ENCODE data around the gene FDXR. TPM values are rescaled to one million over a fixed set of nuclear protein-coding genes. Genes with fewer than 3 reads are reported as not detected.

The FDXR gene
- total and polyA plus RNA-seq, 8 donors = 4.3 to 15.1 (median 11.9) TPM

GRCh38 chr17:74898376-74898946, 25.7 kb upstream of the FDXR start:
- WGBS, 2 donors = 75 to 83% methylated on average over 11 of the region's 11 CpGs
- Histone ChIP-seq H3K9me3 (no peaks in the 10 kb centered on the region), H3K4me3 (no peak overlapping the region), H3K36me3 (no peaks in the 10 kb centered on the region), H3K4me1 (peaks cover 0 to 1% (median 0%) of the 10 kb centered on the region in 3 donors), H3K27me3 (no peaks in the 10 kb centered on the region), H3K27ac (no peak overlapping the region)
- FAIRE-seq (no peak), DNase-seq (no peak), ATAC-seq (no peak)
- no peak for TF ChIP-seq CTCF (IDR thresholded peaks at IDR 0.05)
- intact Hi-C loops (cut with DNase I) = no loop called here

DNA sequence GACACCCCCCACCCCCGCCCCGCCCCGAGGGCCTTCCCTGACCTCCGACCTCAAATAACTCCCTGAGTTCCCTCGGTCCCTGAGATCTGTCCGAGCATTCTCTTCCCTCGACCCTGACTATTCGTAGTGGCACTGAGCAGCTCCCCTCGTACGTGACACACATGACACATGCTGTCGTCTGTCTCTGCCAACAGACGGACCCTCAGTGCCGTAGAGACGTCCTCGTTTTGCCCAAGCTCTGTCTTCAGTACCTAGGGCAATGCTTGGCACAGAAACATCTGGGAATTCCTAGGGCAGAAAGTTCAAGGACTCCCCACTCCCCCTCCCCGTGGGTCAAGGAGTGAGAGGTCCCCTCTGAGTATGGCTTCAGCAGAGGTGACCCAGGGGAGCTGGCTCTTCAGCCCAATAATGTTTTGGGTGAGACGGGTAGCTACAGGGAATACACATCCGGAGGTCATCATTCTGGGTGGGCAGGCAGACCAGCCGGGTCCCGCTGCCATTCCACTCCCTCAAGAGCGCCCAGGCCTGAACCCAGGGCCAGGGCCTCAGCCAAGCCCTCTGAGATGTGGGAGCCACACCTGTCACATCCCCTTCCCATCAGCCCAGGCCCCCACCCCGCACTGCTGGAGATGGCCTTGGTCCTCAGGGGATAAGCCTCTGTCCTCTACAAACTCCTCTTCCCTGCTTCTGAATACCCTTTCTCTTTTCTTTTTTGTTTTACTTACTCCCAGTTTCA, 21.3 kb upstream of the FDXR start:
- no peak for DNase-seq
- H3K27me3 ChIP-seq = no peaks in the 10 kb centered on the region
- 33 to 36% methylated on average over 22 of the region's 22 CpGs for WGBS, 2 donors

DNA sequence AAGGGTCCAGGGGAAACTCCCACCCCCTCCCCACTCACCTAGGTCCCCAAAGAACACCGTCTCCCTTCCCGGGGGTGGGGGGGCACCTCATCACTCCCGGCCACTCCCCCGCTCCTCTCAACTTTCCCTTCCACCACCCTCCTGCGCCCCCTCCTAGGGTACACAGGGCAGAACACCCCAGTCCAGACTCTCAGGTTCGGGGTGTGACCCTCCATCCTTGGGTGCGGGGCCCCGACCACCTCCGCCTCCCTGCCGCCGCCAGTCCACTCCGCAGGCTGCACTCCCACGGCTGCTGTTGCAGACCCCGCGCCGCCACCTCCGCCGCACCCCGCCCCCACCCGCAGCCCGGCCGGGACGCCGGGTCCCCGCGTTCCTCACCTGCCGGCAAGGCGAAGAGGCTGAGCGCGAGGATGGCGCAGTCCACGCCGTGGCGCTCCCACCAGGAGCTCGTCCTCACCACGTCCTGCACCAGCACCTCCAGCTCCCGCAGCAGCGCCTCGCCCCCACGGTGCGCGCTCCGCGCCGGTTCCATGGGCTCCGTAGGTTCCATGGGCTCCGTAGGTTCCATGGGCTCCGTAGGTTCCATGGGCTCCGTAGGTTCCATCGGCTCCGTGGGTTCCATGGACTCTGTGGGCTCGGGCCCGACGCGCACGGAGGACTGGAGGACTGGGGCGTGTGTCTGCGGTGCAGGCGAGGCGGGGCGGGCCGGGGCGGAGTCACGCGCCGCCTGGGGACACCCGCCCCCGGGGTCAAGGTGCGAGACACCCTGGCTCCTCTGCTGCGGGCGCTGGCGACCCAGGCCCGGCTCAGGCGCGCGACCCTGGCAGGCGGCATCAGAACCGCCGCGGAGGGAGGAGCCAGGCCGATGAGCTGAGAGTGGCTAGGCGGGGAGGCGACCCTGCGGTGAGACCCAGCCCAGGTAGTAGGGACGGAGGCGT, 20.4 kb upstream of the FDXR start, which contains the start of gene FADS6:
Gene FADS6, minus strand, starts transcription at position 660 of the 938 bp plus-strand sequence. Its CDS starts 38 bp downstream, at position 622.
- 2 to 4% methylated on average over 71 to 86 of the region's 86 CpGs for WGBS, 2 donors
- intact Hi-C loops (cut with DNase I) = no loop called here
- peak; percentile 49 to 70 (median 56) for ATAC-seq
- Histone ChIP-seq H3K9me3 (no peaks in the 10 kb centered on the region), H3K4me1 (peaks cover 0 to 8% (median 6%) of the 10 kb centered on the region in 3 donors), H3K27me3 (no peaks in the 10 kb centered on the region), H3K27ac (no peak within 1 kb of the TSS), H3K36me3 (no peaks in the 10 kb centered on the region), H3K4me3 (peak within 1 kb of the TSS in 2 of 4 donors; percentile 20 to 30)
- no peak for FAIRE-seq
- DNase-seq = no peak
- no peak for TF ChIP-seq CTCF (IDR thresholded peaks at IDR 0.05)

More for the DNA sequence above, 21.3 kb upstream of the FDXR start:
- no peak overlapping the region for H3K27ac ChIP-seq
- peak overlapping the region in 1 of 4 donors; percentile 30 for H3K4me3 ChIP-seq
- peaks cover 0 to 8% (median 6%) of the 10 kb centered on the region in 3 donors for H3K4me1 ChIP-seq
- intact Hi-C loops (cut with DNase I) = no loop called here
- no peak for ATAC-seq
- no peak for TF ChIP-seq CTCF (IDR thresholded peaks at IDR 0.05)
- H3K9me3 ChIP-seq = no peaks in the 10 kb centered on the region
- no peaks in the 10 kb centered on the region for H3K36me3 ChIP-seq
- no peak for FAIRE-seq

- Histone ChIP-seq H3K36me3 (no peaks in the 10 kb centered on the region), H3K9me3 (no peaks in the 10 kb centered on the region), H3K27ac (no peak overlapping the region), H3K27me3 (no peaks in the 10 kb centered on the region), H3K4me1 (peaks cover 0 to 8% (median 6%) of the 10 kb centered on the region in 3 donors), H3K4me3 (no peak overlapping the region)
- intact Hi-C loops (cut with DNase I) = no loop called here
- peak in 3 of 6 donors; percentile 52 to 68 (median 68) for DNase-seq
- peak; percentile 64 to 86 (median 82) for ATAC-seq
- TF ChIP-seq CTCF (IDR thresholded peaks at IDR 0.05) = no peak
- no peak for FAIRE-seq
- 46 to 56% methylated on average over 20 of the region's 20 CpGs for WGBS, 2 donors
Observed at GRCh38 chr17:74892013-74892841, 19.4 kb upstream of the FDXR start.

All from pancreas (tissue), 10 donors.